ENCODE results near the gene ARX. TPM values are rescaled to one million over a fixed set of nuclear protein-coding genes. Genes with fewer than 3 reads are reported as not detected.

The ARX gene
- total and polyA plus RNA-seq, 2 of the 8 experiments (the other 6 are each of a cell fraction or from before 2014, with no cell fraction given) = not detected

GRCh38 chrX:24996096-24996709 is 19.6 kb downstream of the ARX start:
- Histone ChIP-seq H2BK20ac (ENCODE audit: low read length) (no peak overlapping the region), H3K23me2 (ENCODE audit: low read depth, low read length) (no peaks in the 10 kb centered on the region), H2BK120ac (replicated peaks; ENCODE audit: low read depth, low read length) (no peak overlapping the region), H3K56ac (replicated peaks; ENCODE audit: insufficient read length, low read depth, low read length) (no peak overlapping the region), H2BK12ac (ENCODE audit: low read depth, low read length) (no peak overlapping the region), H2AFZ (ENCODE audit: low read length) (no peak overlapping the region), H3K4me1 (replicated peaks in 1 of 4; ENCODE audit: control insufficient read depth in 3 of 4, insufficient read depth in 4 of 4, low read length in 3 of 4) (peaks cover 0 to 27% (median 12%) of the 10 kb centered on the region in 4 experiments), H3K79me2 (ENCODE audit: control insufficient read depth in 1 of 2, insufficient read depth in 2 of 2, low read length in 2 of 2) (no peaks in the 10 kb centered on the region), H3K4ac (replicated peaks; ENCODE audit: insufficient read length, low read depth, low read length) (no peak overlapping the region), H4K91ac (replicated peaks; ENCODE audit: insufficient read length, low read length) (no peak overlapping the region), H4K20me1 (replicated peaks in 1 of 2; ENCODE audit: control insufficient read depth in 1 of 2, insufficient read depth in 2 of 2, low read length in 2 of 2) (no peaks in the 10 kb centered on the region), H3K9me3 (ENCODE audit: insufficient read depth in 2 of 2, low read depth in 1 of 2, low read length in 1 of 2) (no peaks in the 10 kb centered on the region), H3K4me3 (ENCODE audit: extremely low read depth in 1 of 4, insufficient read depth in 2 of 4, low read depth in 3 of 4, low read length in 4 of 4) (no peak overlapping the region), H3K27me3 (replicated peaks in 1 of 4; ENCODE audit: control insufficient read depth in 3 of 4, extremely low read depth in 1 of 4, insufficient read depth in 3 of 4, low read length in 3 of 4) (peaks cover 2 to 18% (median 9%) of the 10 kb centered on the region in 4 experiments), H3K9ac (replicated peaks in 1 of 4; ENCODE audit: extremely low read depth in 1 of 4, low read depth in 3 of 4, low read length in 3 of 4) (no peak overlapping the region), H3K23ac (ENCODE audit: insufficient read length) (no peak overlapping the region), H4K8ac (ENCODE audit: extremely low read depth, insufficient read depth, low read length) (no peak overlapping the region), H2AK5ac (ENCODE audit: low read depth, low read length) (no peak overlapping the region), H3K18ac (ENCODE audit: extremely low read depth, low read length) (no peak overlapping the region), H3K27ac (ENCODE audit: low read depth, low read length) (no peak overlapping the region), H3K79me1 (ENCODE audit: low read depth, low read length) (no peaks in the 10 kb centered on the region), H3K14ac (ENCODE audit: insufficient read length) (no peak overlapping the region), H3K36me3 (ENCODE audit: control insufficient read depth in 2 of 4, insufficient read depth in 4 of 4, low read length in 3 of 4) (0 out of 8 replicates have a peak, but pooled peaks cover 0 to 3% (median 0%) of the 10 kb centered on the region in 4 experiments), H3K4me2 (ENCODE audit: insufficient read depth in 1 of 2, low read depth in 2 of 2, low read length in 2 of 2) (peak overlapping the region in 1 of 2 experiments; percentile 34; a peak in 1 of 4 replicates), H2BK15ac (ENCODE audit: low read length) (no peak overlapping the region), H4K5ac (ENCODE audit: insufficient read length, low read depth, low read length) (no peak overlapping the region), H2BK5ac (ENCODE audit: low read depth, low read length) (no peak overlapping the region)
- DNase-seq (ENCODE audit: low read depth in 1 of 2, low spot score in 2 of 2) = no peak
- ChIA-PET CTCF (ENCODE audit: partially characterized antibody) (interaction anchor here (0.7 to 1.3 kb wide), 4 partner anchors 10 to 38 kb away, joined by 3 to 4 read pairs (median 3); no protein-coding TSS in a partner anchor), POLR2A (ENCODE audit: partially characterized antibody) (no interaction called here)
- no peak for FAIRE-seq
- 32% methylated on average over 4 of the region's 5 CpGs; no CpG with 5 or more reads in 1 of the 2 experiments for WGBS, 2 experiments (ENCODE audit: extremely low coverage in 1 of 2, insufficient coverage in 1 of 2, insufficient read length in 1 of 2, insufficient replicate concordance in 2 of 2, low coverage in 1 of 2, low lambda C conversion rate in 2 of 2, missing lambda C conversion rate in 1 of 2)
- TF ChIP-seq SRF (IDR thresholded peaks at IDR 0.05; ENCODE audit: low read depth, low read length) = no peak
- no peak for TF ChIP-seq SP1 (IDR thresholded peaks at IDR 0.05; ENCODE audit: low read depth, low read length)
- no peak for TF ChIP-seq TEAD4 (IDR thresholded peaks at IDR 0.05; ENCODE audit: low read depth, low read length)
- TF ChIP-seq SP2 (IDR thresholded peaks at IDR 0.05; ENCODE audit: low read length) = no peak
